NCI-H446 (cell line): ENCODE results near the gene ARAP3.
A peak's percentile ranks its signal among the peaks of the same experiment; 100 is the strongest.
"Not testable (repeated sequence)": the region's sequence is repeated elsewhere in the genome, so short reads cannot be mapped to it uniquely, and the experiment has no call there.

ENCODE experiments used
- DNase-seq, 2 experiments: peaks; one replicate each; lab custom pipeline; 2025; lab: John Stamatoyannopoulos, UW

ARAP3 gene, protein sequence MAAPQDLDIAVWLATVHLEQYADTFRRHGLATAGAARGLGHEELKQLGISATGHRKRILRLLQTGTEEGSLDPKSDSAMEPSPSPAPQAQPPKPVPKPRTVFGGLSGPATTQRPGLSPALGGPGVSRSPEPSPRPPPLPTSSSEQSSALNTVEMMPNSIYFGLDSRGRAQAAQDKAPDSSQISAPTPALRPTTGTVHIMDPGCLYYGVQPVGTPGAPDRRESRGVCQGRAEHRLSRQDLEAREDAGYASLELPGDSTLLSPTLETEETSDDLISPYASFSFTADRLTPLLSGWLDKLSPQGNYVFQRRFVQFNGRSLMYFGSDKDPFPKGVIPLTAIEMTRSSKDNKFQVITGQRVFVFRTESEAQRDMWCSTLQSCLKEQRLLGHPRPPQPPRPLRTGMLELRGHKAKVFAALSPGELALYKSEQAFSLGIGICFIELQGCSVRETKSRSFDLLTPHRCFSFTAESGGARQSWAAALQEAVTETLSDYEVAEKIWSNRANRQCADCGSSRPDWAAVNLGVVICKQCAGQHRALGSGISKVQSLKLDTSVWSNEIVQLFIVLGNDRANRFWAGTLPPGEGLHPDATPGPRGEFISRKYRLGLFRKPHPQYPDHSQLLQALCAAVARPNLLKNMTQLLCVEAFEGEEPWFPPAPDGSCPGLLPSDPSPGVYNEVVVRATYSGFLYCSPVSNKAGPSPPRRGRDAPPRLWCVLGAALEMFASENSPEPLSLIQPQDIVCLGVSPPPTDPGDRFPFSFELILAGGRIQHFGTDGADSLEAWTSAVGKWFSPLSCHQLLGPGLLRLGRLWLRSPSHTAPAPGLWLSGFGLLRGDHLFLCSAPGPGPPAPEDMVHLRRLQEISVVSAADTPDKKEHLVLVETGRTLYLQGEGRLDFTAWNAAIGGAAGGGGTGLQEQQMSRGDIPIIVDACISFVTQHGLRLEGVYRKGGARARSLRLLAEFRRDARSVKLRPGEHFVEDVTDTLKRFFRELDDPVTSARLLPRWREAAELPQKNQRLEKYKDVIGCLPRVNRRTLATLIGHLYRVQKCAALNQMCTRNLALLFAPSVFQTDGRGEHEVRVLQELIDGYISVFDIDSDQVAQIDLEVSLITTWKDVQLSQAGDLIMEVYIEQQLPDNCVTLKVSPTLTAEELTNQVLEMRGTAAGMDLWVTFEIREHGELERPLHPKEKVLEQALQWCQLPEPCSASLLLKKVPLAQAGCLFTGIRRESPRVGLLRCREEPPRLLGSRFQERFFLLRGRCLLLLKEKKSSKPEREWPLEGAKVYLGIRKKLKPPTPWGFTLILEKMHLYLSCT (N-terminal part only)

DNA sequence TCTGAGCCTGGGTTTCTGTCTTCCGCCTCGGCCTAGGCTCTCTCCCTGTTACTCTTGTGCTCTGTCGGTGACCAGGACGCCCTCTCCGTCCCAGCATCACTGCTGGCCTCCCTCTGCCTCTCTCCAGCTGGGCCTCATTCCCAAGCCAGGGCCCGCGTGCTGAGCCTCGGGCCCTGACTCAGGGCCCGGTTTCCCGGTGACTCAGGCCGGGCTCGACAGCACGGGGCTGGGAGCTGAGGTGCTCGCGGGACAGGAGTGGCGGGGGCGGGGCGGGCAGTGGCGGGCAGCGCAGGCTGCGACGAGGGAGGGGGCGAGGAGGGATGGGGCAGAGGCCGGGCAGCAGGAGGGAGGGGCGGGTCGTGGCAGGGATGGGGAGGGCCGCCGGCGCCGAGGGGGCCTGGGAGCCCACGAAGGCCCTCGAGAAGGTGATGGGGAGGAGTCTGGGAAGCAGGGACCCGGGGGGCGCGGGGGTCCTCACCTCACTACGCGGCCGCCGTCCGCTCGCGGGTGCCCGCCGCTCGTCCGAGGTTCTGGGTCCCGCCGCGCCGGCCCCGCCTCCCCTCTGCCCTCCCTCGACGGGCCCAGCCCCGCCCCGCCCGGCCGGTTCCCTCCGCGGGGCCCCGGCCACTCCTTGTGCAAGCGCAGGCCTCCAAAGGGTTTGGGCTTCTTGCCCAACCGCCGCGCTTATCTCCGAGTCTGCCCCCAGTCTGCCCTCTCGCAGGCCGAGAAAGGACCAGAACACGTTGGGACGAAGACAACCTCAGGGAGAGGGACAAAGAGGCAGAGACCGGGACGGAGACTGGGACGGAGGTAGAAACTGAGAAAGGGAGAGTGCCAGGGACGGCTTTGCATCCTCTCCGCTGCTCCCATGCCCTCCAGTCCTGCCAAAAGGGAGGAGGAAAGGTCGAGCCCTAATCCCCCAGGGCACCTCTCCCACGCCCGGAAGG is at the start of gene ARAP3:
TSS of gene ARAP3 (minus strand) at position 536 of the 947 bp plus-strand sequence. CDS start 1,744 bp downstream, outside the sequence.
- DNase-seq, result no peak

DNA sequence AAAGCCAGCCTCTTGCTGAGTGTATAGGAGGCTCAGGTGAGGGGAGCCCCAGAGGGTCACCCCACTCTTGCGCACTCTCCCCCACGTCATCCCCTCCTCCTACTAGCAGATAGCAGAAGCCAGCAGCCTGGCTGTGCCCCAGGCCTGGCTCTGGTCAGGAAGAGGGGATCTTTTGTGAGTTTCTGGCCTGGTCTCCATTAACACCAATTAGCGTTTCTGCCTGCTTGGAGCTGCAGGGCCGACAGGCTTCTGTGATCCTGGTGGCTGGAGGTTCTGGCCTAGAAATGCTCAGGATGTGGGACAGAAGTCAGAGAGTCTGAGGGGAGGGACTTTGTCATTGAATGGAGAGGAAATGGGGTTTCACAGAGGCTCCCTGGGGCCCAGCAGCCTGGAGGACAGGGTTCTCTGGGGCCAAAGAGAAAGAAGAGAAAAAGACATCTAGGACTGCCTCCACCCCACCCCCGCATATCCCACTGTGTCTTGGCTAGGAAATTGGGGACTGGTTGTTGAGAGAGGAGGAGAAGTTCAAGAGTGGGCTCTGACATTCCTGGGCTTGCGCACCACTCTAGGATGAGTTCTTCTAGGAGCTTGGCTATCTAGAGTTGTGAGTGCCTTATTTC is 47.5 kb upstream of the ARAP3 start:
- DNase-seq, result no peak

DNA sequence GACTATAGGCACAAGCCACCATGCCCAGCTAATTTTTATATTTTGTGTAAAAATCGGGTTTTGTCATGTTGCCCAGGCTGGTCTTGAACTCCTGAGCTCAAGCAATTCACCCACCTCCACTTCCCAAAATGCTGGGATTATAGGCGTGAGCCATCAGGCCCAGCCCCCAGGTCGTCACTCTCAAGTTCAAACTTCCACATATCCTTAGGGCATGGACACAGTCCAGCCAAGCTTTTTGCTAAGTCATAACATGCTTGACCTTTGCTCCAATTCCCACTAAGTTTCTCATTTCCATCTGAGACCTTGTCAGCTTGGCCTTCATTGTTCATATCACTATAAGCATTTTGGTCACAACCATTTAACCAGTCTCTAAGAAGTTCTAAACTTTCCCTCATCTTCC is 43.9 kb upstream of the ARAP3 start:
- no peak for DNase-seq

DNA sequence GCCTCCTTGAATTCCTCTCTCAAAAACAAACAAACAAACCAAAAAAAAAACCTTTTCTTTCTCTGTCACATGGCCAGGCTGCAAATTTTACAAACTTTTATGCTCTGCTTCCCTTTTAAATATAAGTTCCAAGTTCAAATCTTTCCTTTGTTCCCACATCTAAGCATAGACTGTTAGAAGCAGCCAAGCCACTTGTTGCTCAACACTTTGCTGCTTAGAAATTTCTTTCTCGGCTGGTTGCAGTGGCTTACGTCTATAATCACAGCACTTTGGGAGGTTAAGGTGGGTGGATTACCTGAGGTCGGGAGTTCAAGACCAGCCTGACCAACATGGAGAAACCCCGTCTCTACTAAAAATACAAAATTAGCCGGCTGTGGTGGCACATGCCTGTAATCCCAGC is 43.1 kb upstream of the ARAP3 start:
- DNase-seq, result not testable (repeated sequence)

DNA sequence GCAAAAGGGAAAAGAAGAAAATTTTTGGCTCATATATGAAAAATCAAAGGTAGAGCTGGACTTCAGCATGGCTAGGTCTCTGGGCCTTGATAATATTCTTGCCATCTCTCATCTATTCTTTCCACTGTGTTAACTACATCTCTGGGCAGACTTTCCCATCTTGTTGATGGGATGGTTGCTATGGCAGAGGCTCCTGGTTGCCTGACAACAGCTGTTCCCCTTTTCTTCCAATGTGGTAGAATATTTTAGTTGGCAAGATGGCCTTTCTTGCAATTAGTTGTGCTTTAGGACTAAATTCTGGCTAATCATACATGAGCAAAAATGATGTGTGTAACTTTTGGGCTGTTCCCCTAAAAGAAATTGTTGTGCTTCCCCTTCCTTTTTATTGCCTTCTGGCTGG is 40.2 kb upstream of the ARAP3 start:
- DNase-seq, result no peak

DNA sequence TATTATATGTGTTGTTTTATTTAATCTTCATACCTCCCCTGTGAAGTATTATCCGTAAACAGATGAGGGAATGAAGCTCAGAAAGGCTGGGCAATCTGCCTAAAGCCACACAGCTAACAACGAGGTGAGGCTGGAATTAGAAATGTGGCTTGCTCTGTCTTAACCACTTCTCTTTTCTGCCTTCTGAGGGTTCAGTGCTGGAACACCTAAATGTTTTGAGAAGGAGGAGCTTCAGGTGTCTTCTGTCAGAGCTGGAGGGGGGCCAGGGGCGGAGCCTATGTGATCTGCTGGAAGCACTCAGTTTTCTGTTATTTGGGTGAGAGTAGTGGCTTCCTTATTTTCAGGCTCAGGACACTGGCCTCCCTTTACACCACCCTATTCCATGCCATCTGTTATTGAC is 35.0 kb upstream of the ARAP3 start:
- DNase-seq, result no peak

DNA sequence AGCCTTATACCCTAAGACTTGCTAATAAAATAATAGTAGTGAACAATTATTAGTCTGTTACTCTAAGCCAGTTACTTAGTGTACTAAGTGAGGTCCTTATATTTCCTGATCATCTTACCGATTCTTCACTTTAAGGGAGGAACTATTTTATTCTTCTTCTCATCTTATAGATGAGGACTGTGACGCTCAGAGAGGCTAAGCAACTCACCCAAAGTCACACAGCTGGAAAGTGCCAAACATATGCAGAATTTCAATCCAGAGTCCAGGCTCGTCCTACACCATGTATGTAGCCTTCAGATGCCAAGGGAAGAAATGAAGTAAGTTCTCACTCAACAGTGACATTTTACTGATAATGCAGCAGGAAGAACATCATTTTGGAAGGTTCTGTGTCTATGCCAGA is 34.4 kb upstream of the ARAP3 start:
- DNase-seq, result no peak

DNA sequence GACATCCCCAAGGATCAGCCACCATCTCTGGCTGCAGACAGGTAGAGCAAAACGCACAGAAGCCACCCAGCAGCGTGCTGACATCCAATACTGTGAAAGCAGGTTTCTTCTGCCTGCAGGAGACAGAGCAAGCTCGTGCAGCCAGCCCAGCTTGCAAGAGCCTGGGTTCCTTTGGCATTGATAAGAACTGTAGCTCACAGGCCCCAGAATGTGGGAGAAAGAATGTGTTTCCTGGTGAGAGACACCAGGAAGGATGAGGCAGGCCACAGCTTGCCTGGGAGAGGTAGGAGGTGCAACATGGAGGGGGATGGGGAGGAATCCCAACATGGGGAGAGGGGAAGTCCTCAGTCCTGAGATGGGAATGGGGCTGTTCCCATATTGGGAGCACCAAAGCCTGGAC is 34.0 kb upstream of the ARAP3 start:
- no peak for DNase-seq

DNA sequence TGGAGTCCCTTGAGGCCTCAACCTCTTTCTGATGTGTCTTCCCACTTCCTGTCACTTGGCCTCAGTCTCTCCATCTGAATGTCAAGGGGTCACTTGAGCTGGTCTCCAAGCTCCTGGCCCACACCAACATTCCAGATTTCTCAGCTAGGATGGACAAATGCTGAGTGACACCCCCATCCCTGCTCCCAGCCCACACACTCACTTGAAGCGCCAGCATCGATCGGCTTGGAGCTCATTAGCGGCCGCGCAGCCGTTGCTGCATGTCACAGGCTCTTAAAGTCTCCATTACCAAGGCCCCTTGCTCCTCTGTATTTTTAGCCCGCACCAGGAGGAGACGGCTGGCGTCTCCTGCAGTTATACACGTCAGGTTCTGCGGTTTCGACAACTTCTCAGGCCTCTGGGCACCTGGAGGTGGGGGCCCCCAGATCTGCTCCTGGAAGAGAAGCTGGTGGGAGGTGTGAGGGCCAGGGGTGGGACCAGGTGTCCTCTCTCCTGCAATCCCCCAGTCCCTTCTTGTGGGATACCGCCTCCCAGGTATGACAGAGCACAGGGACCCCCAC is 33.4 kb upstream of the ARAP3 start:
- DNase-seq, result no peak

DNA sequence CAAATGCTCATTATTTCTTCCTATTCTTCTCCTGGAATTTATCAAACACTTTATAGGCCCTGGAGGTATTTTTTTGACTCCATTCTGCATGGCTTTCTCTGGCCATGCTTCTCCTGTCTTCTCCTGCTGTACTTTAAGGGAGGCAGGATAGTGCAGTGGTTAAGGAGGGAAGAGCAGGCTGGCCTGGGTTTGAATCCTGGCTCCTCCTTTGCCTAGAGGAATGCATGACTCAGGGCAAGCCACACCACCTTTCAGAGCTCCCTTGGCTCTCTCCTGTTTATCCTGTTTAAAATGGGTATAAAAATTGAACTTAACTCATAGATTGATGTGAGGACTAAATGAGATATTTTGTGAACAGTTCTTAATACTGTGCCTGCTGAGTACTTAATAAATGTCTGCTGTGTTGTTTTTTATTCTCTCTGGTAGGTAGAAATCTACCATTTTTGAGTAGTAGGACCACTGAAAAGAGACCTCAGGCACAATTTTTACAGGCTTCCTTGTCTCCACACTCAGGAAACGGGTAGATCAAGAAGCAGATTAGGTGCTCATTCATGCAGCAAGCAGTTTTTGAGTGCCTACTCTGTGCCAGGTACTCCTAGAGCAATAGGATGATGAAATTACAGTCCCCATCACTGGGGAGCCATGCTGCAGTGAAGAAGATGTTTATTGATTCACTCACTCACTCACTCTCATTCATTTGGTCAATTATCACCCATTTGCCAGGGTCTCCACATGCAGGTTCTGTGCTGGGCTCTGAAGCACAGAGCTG is 32.7 kb upstream of the ARAP3 start:
- DNase-seq, result no peak

DNA sequence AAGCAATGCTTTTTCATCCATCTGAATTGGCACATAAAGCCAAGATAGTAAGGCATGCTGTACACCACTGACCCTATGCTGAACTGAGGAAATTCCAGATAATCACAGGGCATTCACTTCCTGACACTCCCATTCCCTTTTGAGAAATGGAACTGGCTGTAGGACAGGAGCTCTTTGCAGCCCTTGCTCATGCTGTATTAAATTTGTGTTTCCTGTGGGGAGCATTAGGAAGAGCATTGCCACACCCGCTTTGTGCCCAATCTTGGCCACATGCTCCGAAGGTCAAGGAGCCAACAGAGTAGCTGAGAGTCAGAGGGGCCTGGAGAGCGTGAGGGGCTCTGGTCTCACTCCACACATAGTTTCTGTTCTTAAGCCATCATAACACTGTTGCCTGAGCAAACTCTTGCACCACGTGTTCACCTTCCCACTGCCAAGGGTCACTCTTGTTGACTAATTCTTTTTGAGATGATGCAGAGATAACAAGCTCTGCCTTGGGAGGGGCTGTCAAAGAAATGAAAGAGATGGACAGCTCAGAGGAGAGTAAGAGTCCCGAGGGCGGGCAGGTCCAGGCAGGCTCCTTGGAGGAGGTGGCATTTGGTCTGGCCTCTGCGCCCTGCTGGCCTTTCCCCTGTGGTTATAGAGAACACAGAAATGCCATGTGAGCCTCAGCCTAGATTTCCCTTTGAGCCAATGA is 31.7 kb upstream of the ARAP3 start:
- DNase-seq, result no peak

DNA sequence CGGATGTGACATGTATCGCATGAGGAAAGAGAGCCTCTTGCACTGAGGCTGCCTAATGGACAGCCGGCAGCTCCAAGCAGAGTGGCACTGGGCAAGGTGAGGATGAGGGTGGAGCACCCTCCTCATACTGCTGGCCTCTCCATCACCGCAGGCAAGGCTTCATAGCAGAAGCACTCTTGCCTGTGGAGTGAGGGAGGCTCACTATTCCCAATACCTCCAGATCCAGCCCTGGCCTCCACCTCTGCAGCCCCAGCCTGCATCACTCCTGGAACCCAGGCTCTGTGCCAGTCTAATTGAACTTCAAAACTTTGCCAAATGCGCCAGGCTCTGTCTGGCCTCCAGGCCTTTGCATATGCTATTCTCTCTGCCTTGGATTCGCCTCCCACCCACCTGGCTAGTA is 29.7 kb upstream of the ARAP3 start:
- DNase-seq, result peak; percentile 9 to 58

DNA sequence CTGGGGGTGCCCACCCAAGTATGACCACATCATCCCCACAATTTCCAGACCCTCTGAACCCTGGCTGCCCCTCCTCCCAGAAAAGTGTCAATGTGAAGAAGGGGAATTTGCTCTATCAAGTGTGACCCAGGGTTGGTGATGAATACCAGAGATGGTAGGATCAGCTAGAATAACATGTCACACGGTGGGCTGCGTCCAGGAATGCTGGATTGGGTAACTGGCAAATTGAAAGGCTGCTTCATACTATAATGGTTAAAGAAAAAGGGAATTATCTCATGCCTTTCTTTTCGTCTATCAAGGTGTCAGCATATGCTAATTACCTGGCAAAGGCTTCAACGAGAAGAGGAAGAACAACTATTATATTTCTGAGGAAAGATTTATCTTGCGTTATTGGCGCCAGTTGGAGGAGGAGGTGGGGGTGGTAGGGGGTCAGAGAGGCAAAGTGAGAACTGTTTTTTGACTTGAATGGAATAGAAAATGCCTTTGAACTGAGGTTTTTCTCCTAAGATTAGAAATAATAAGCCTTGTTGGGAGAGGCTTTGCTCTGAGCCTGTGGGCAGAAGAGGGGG is 27.8 kb upstream of the ARAP3 start:
- no peak for DNase-seq

DNA sequence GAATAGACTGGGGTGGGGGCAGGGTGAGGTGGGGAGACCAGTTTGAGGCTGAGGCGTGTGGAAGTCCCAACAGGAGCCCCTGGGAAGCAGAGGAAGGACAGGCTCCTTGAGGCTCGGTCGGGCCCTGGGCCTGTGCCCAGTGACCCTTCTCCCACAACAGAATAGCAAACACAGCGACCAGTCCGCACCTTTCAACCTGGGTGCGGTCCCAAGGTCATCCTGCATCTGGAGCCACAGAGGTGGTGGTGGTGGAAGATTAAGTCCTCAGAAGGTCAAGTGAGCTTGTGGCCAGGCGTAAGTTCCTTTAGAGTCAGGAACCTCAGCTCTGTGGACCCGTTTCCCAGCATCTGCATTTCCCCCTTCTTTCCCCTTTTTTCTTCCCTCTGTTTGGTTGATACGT is 26.0 kb upstream of the ARAP3 start:
- DNase-seq, result no peak

DNA sequence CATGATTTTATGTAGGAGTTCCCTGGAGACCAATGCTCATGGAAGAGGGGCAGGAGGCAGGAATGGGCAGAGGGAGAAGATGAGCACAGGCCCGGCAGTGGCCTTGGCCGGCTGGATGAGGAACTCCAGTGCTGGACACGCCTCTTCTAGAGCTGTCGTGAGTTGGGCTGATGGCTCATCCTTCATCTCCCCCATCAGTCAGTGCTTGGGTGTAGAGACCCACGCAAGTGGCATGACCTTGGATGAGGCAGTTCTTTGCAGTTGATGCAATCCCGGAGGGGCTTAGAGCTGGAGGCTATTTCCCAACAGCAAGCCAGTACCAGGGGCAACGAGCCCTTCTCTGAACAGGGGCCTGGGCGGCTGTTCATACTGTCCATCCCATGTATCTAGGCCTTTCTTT is 25.5 kb upstream of the ARAP3 start:
- no peak for DNase-seq

DNA sequence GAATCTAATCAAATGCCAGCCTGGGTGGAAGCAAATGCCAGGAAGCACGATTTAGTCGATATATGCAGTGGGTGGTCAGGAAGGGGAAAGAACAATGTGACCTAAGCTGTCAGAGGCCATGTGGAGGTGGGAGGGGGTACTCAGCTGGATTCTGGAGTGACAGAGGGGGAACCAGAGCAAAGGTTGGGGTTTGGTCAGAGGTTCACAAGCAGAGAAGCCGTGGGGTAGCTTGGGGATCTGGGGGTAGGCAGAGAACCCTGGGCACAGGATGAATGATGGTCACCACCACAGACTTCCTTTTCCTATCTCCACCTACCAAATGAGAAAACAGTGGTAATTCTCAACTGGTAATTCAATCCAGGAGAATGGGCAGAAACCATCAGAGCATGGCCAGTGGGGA is 24.1 kb upstream of the ARAP3 start:
- no peak for DNase-seq

DNA sequence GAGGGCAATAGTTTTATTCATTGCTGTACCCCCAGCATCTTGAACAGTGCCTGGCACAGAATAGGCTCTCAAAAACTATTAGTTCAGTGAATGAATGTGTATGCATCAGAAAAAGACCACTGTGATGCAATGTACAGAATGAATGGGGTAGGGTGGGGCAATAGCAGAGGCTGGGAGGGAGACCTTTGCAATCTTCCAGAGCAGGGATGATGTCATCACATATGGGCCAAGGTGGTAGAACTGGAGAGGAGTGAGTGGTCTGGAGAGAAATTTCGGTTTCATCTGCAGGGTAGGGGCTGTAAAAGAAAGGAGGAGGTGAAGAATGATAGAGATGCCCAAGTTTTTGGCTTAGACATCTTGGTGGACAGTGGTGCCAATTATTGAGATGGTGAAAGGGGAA is 23.4 kb upstream of the ARAP3 start:
- DNase-seq, result no peak

DNA sequence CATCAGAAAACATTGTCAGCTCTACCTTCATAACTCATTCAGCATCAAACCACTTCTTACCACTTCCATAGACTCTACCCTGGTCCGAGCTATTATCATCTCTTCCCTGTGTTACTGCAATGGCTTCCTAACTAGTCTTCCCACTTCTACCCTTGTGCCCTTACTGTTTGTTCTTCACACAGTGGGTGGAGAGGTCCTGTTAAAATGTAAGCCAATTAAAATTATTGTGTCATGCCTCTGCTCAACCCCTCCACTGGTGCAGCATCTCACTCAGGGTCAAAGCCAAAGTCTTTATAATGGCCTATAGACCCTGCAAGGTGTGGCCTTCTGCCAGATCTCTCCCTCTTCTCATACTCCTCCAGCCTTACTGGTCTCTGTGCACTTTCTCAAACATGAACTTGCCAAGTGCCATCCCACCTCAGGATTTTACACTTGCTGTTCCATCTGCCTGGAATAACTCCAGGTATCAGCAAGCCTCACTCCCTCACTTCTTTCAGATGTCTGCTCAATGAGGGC is 22.8 kb upstream of the ARAP3 start:
- DNase-seq, result no peak
